Nephron (organoid): Measurements from ENCODE around the gene WWC2.
A peak's percentile ranks its signal among the peaks of the same experiment; 100 is the strongest.

Source experiments
- H3K27ac Mint-ChIP-seq, 3 experiments: 2 replicates each; pipeline ENCODE4 v1.8.0; 2020; ENCODE audit warnings: mixed read lengths in 3 of 3, mild to moderate bottlenecking in 2 of 3, moderate library complexity in 1 of 3
- H3K27me3 Mint-ChIP-seq: 2 replicates; pipeline ENCODE4 v1.8.0; 2021; ENCODE audit warnings: low read depth, mild to moderate bottlenecking, moderate library complexity, mixed read lengths
- H3K36me3 Mint-ChIP-seq: 2 replicates; pipeline ENCODE4 v1.8.0; 2020; ENCODE audit warnings: low read depth, mixed read lengths
- H3K4me1 Mint-ChIP-seq: 2 replicates; pipeline ENCODE4 v1.8.0; 2020; ENCODE audit warnings: mixed read lengths
- H3K4me3 Mint-ChIP-seq, 3 experiments: 2 replicates each; pipeline ENCODE4 v1.8.0; 2020; ENCODE audit warnings: mild to moderate bottlenecking in 3 of 3, mixed read lengths in 3 of 3, moderate library complexity in 2 of 3
- H3K9me3 Mint-ChIP-seq: 2 replicates; pipeline ENCODE4 v1.8.0; 2020; ENCODE audit warnings: mixed read lengths
- CTCF ChIP-seq, 3 experiments: fragments of 200-600 bp; sonication (generic); IDR thresholded peaks; one replicate each; pipeline ENCODE4 v1.5.0; 2021; ENCODE audit warnings: antibody characterized with exemption in 3 of 3; ENCODE audit not compliant: unreplicated experiment in 3 of 3

The WWC2 gene

GRCh38 chr4:183284965-183285364 lies 185.9 kb downstream of the WWC2 start:
- Mint-ChIP-seq H3K4me3 (no peak overlapping the region), H3K27me3 (no peaks in the 10 kb centered on the region), H3K4me1 (peaks cover 28% of the 10 kb centered on the region), H3K9me3 (no peaks in the 10 kb centered on the region), H3K36me3 (peaks cover 66% of the 10 kb centered on the region), H3K27ac (peak overlapping the region; percentile 10 to 75 (median 69))
- TF ChIP-seq CTCF (IDR thresholded peaks at IDR 0.05; ENCODE audit: unreplicated experiment in 3 of 3), result no peak

- peaks cover 28% of the 10 kb centered on the region for H3K4me1 Mint-ChIP-seq
Observed at GRCh38 chr4:183285886-183286285, 186.8 kb downstream of the WWC2 start.

GRCh38 chr4:183286590-183287308 lies 187.7 kb downstream of the WWC2 start:
- H3K27me3 Mint-ChIP-seq, result no peaks in the 10 kb centered on the region
- H3K4me1 Mint-ChIP-seq, result peaks cover 28% of the 10 kb centered on the region
- TF ChIP-seq CTCF (IDR thresholded peaks at IDR 0.05; ENCODE audit: unreplicated experiment in 3 of 3), result no peak
- no peaks in the 10 kb centered on the region for H3K9me3 Mint-ChIP-seq
- H3K4me3 Mint-ChIP-seq, result no peak overlapping the region
- H3K27ac Mint-ChIP-seq, result peak overlapping the region; percentile 95 to 98 (median 96)
- peaks cover 66% of the 10 kb centered on the region for H3K36me3 Mint-ChIP-seq

More at GRCh38 chr4:183285886-183286285, 186.8 kb downstream of the WWC2 start:
- TF ChIP-seq CTCF (IDR thresholded peaks at IDR 0.05; ENCODE audit: unreplicated experiment in 3 of 3), result no peak
- peak overlapping the region; percentile 90 to 98 (median 96) for H3K27ac Mint-ChIP-seq
- no peak overlapping the region for H3K4me3 Mint-ChIP-seq
- H3K9me3 Mint-ChIP-seq, result no peaks in the 10 kb centered on the region
- H3K36me3 Mint-ChIP-seq, result peaks cover 60% of the 10 kb centered on the region
- no peaks in the 10 kb centered on the region for H3K27me3 Mint-ChIP-seq

GRCh38 chr4:183287309-183287659 lies 188.2 kb downstream of the WWC2 start:
- Mint-ChIP-seq H3K27ac (peak overlapping the region; percentile 95 to 98 (median 96)), H3K4me3 (peak overlapping the region; percentile 15 to 32 (median 17)), H3K9me3 (no peaks in the 10 kb centered on the region), H3K4me1 (peaks cover 25% of the 10 kb centered on the region), H3K27me3 (no peaks in the 10 kb centered on the region), H3K36me3 (peaks cover 65% of the 10 kb centered on the region)
- no peak for TF ChIP-seq CTCF (IDR thresholded peaks at IDR 0.05; ENCODE audit: unreplicated experiment in 3 of 3)

- Mint-ChIP-seq H3K9me3 (no peaks in the 10 kb centered on the region), H3K4me3 (peak overlapping the region; percentile 7 to 32 (median 15)), H3K27me3 (no peaks in the 10 kb centered on the region), H3K27ac (peak overlapping the region; percentile 95 to 98 (median 96)), H3K4me1 (peaks cover 21% of the 10 kb centered on the region), H3K36me3 (peaks cover 64% of the 10 kb centered on the region)
- no peak for TF ChIP-seq CTCF (IDR thresholded peaks at IDR 0.05; ENCODE audit: unreplicated experiment in 3 of 3)
Observed at GRCh38 chr4:183287677-183288076, 188.6 kb downstream of the WWC2 start.

GRCh38 chr4:183288955-183289354 lies 189.9 kb downstream of the WWC2 start:
- no peak overlapping the region for H3K4me3 Mint-ChIP-seq
- peaks cover 60% of the 10 kb centered on the region for H3K36me3 Mint-ChIP-seq
- no peaks in the 10 kb centered on the region for H3K27me3 Mint-ChIP-seq
- no peak for TF ChIP-seq CTCF (IDR thresholded peaks at IDR 0.05; ENCODE audit: unreplicated experiment in 3 of 3)
- H3K4me1 Mint-ChIP-seq, result peaks cover 18% of the 10 kb centered on the region
- peak overlapping the region; percentile 51 to 96 (median 72) for H3K27ac Mint-ChIP-seq
- H3K9me3 Mint-ChIP-seq, result no peaks in the 10 kb centered on the region
